K562 (cell line): Measurements from ENCODE around the gene HS3ST4. TPM values are rescaled to one million over a fixed set of nuclear protein-coding genes. Genes with fewer than 3 reads are reported as not detected.

ENCODE experiments used
- ATAC-seq: fragments of 200-7000 bp; cut with Tn5 transposase; 3 replicates; pipeline ENCODE4 v1.9.1; 2020; ENCODE audit warnings: moderate library complexity
- BruUV-seq: library from RNA; stranded (reverse); fragments of 400-500 nt; replicated peaks from 2 replicates; lab custom pipeline; 2021; lab: Mats Ljungman, UMichigan
- CTCF ChIA-PET: fragments of 300-600 bp; formaldehyde crosslinking; extraction: SDS; loops from one replicate; lab custom pipeline; 2021; ENCODE audit warnings: low intra/inter-chr PET ratio; lab: Yijun Ruan, JAX
- POLR2A ChIA-PET: fragments of 300-600, 350-650 bp; sonication (Branson Sonifier 250); formaldehyde crosslinking; extraction: SDS; loops from one replicate; lab custom pipeline; 2021; ENCODE audit warnings: antibody characterized with exemption, inconsistent platforms; lab: Yijun Ruan, JAX
- DNase-seq, 4 experiments: peaks; one replicate each; pipeline versions ENCODE4 v3.0.0 to v3.0.0-alpha.2; 2011 to 2018; ENCODE audit warnings: low spot score in 3 of 4, mixed read lengths in 3 of 4; ENCODE audit errors: extremely low read depth in 1 of 4
- FAIRE-seq: peaks from 2 replicates; lab custom pipeline; 2011; peaks lifted over from hg19 to GRCh38; lab: Jason Lieb, UNC
- H2AFZ ChIP-seq: 2 replicates; pipeline ENCODE4 v1.6.0; 2011; ENCODE audit warnings: low read depth, low read length, control low read depth, inconsistent platforms
- H3K27ac ChIP-seq: fragments of 200-600 bp; 3 replicates; pipeline ENCODE4 v1.8.0; 2011; ENCODE audit warnings: low read depth, mild to moderate bottlenecking, control low read depth, inconsistent platforms, low read length, moderate library complexity, mixed read lengths; ENCODE audit errors: extremely low read depth
- H3K27me3 ChIP-seq, 2 experiments: fragments of 300-600 bp in 1 of 2; 2 replicates in 1 of 2; 3 replicates in 1 of 2; pipeline versions ENCODE4 v1.6.0 to v1.8.0; 2011; ENCODE audit warnings: inconsistent platforms in 2 of 2, low read length in 2 of 2, mild to moderate bottlenecking in 1 of 2, mixed read lengths in 1 of 2, moderate library complexity in 1 of 2; ENCODE audit not compliant: control insufficient read depth in 2 of 2, insufficient read depth in 2 of 2
- H3K36me3 ChIP-seq: fragments of 300-600 bp; 3 replicates; pipeline ENCODE4 v1.8.0; 2011; ENCODE audit warnings: mild to moderate bottlenecking, low read length, inconsistent platforms; ENCODE audit not compliant: control insufficient read depth, insufficient read depth
- H3K4me1 ChIP-seq, 2 experiments: fragments of 200-600 bp in 1 of 2; replicated peaks in 1 of 2; 2 replicates in 1 of 2; 3 replicates in 1 of 2; pipeline versions ENCODE4 v1.5.1 to v1.8.0; 2011; ENCODE audit warnings: inconsistent platforms in 2 of 2, low read length in 2 of 2, mild to moderate bottlenecking in 1 of 2, mixed read lengths in 1 of 2, moderate library complexity in 1 of 2; ENCODE audit not compliant: control insufficient read depth in 2 of 2, insufficient read depth in 2 of 2
- H3K4me2 ChIP-seq: 2 replicates; pipeline ENCODE4 v1.6.1; 2011; ENCODE audit warnings: low read length, control low read depth, inconsistent platforms, mixed read lengths; ENCODE audit not compliant: insufficient read depth
- H3K4me3 ChIP-seq: fragments of 200-600 bp; sonication (generic), shearing (Covaris generic); 2 replicates; pipeline ENCODE4 v1.5.1; 2016; ENCODE audit warnings: control low read depth, inconsistent platforms
- H3K79me2 ChIP-seq: fragments of 200-600 bp; 3 replicates; pipeline ENCODE4 v1.8.0; 2011; ENCODE audit warnings: low read length, inconsistent platforms; ENCODE audit not compliant: control insufficient read depth, insufficient read depth
- H3K9ac ChIP-seq, 2 experiments: 2 replicates each; pipeline versions ENCODE4 v1.6.0 to v1.6.1; 2011; ENCODE audit warnings: low read depth in 2 of 2, low read length in 2 of 2, control low read depth in 1 of 2, inconsistent platforms in 1 of 2, mild to moderate bottlenecking in 1 of 2, mixed read lengths in 1 of 2; ENCODE audit not compliant: insufficient read depth in 1 of 2
- H3K9me1 ChIP-seq: one replicate; pipeline ENCODE4 v1.6.0; 2011; ENCODE audit warnings: inconsistent platforms, mild to moderate bottlenecking, low read length, moderate library complexity; ENCODE audit not compliant: control insufficient read depth, insufficient read depth
- H3K9me3 ChIP-seq: replicated peaks from 2 replicates; pipeline ENCODE4 v1.5.1; 2011; ENCODE audit warnings: low read depth, low read length, inconsistent platforms; ENCODE audit not compliant: control insufficient read depth, insufficient read depth
- H4K20me1 ChIP-seq: replicated peaks from 2 replicates; pipeline ENCODE4 v1.6.1; 2011; ENCODE audit warnings: low read length, inconsistent platforms, mixed read lengths; ENCODE audit not compliant: control insufficient read depth, insufficient read depth
- CBX5 ChIP-seq: IDR thresholded peaks from 2 replicates; pipeline ENCODE4 v1.6.1; 2014; ENCODE audit warnings: low read depth, borderline replicate concordance
- CLOCK ChIP-seq: fragments of 250-450 bp; sonication (Bioruptor Pico); IDR thresholded peaks from 2 replicates; pipeline ENCODE4 v1.4.0; 2020; ENCODE audit warnings: mild to moderate bottlenecking, moderate library complexity, borderline replicate concordance
- CTCF ChIP-seq, 3 experiments: IDR thresholded peaks in 2 of 3; conservative IDR thresholded peaks in 1 of 3; 2 replicates each; pipeline ENCODE4 v1.5.1; 2011 to 2012; ENCODE audit warnings: low read length in 3 of 3, mild to moderate bottlenecking in 3 of 3, control low read depth in 2 of 3, improper control_type of control experiment in 1 of 3, inconsistent platforms in 1 of 3, low read depth in 1 of 3, mixed read lengths in 1 of 3, moderate library complexity in 1 of 3; ENCODE audit not compliant: insufficient read depth in 2 of 3
- KAT7 ChIP-seq: sonication (generic); formaldehyde crosslinking; IDR thresholded peaks from 2 replicates; pipeline ENCODE4 v1.8.0; 2022; ENCODE audit warnings: missing genetic modification reagents, mild to moderate bottlenecking, borderline replicate concordance
- L3MBTL2 ChIP-seq: fragments of 450-650 bp; IDR thresholded peaks from 2 replicates; pipeline ENCODE4 v1.6.1; 2016; ENCODE audit warnings: mild to moderate bottlenecking, moderate library complexity
- LCOR ChIP-seq: sonication (generic); formaldehyde crosslinking; IDR thresholded peaks from 2 replicates; pipeline ENCODE4 v1.8.0; 2022; ENCODE audit warnings: mild to moderate bottlenecking, missing genetic modification reagents
- RAD51 ChIP-seq: fragments of 450-650 bp; IDR thresholded peaks from 2 replicates; pipeline ENCODE4 v1.7.1; 2016; ENCODE audit warnings: low read depth, mild to moderate bottlenecking, borderline replicate concordance
- RBBP5 ChIP-seq: fragments of 200-600 bp; sonication (generic); IDR thresholded peaks from 2 replicates; pipeline ENCODE4 v1.6.1; 2012; ENCODE audit warnings: borderline replicate concordance, mild to moderate bottlenecking, low read length, control low read depth, inconsistent platforms; ENCODE audit not compliant: insufficient read depth, poor library complexity, severe bottlenecking
- SFPQ ChIP-seq: fragments of 200-400 bp; formaldehyde crosslinking; IDR thresholded peaks from 2 replicates; pipeline ENCODE4 v1.6.1; 2017; ENCODE audit warnings: mild to moderate bottlenecking, low read depth, low read length, moderate library complexity
- SNIP1 ChIP-seq: fragments of 450-650 bp; IDR thresholded peaks from 2 replicates; pipeline ENCODE4 v1.7.1; 2017; ENCODE audit warnings: low read depth, mild to moderate bottlenecking
- WGBS: fragments of 100-300 bp; shearing (Covaris generic); methylation state at CpG from one replicate; pipeline ENCODE4 v1.1.6; 2016; ENCODE audit warnings: low coverage, mixed read lengths; ENCODE audit not compliant: insufficient coverage; ENCODE audit errors: missing lambda C conversion rate; 5-methylcytosine and 5-hydroxymethylcytosine counted together
- in situ Hi-C: fragments of 300-500 bp; cut with MboI; formaldehyde crosslinking; loops from 4 replicates; pipeline ENCODE4 v1.15.0; 2018; ENCODE audit warnings: inconsistent platforms, mixed read lengths
- intact Hi-C: fragments of 100-400 bp; cut with micrococcal nuclease; formaldehyde crosslinking; loops from 2 replicates; pipeline ENCODE4 v1.14.2; 2022
- polyA plus RNA-seq, 8 experiments: library from polyadenylated mRNA; depleted of rRNA in 4 of 8; stranded (reverse) in 5 of 8; unstranded in 3 of 8; fragments of >200 nt; fragmentation: Nextera tagmentation in 2 of 8; fragmentation: Illumina TruSeq in 1 of 8; extraction: Ambion mirVana in 2 of 8; extraction: Trizol in 1 of 8; gene quantifications; 2 replicates each; pipeline versions ENCODE4 v1.2.1 to v1.2.3, GENCODE V29; 2011 to 2014; ENCODE audit warnings: inconsistent platforms in 1 of 8, missing spikeins in 1 of 8
- total RNA-seq, 7 experiments: library from RNA; depleted of rRNA in 6 of 7; stranded (reverse); fragments of >200 nt in 6 of 7; fragmentation: Illumina TruSeq in 2 of 7; extraction: Trizol in 2 of 7; gene quantifications; 2 replicates each; pipeline versions ENCODE4 v1.2.1 to v1.2.3, GENCODE V29; 2011 to 2021; ENCODE audit warnings: low replicate concordance in 1 of 7
- TF ChIP-seq, protein P1 (sequence below): sonication (generic); formaldehyde crosslinking; IDR thresholded peaks from 2 replicates; pipeline ENCODE4 v1.8.0; 2022; ENCODE audit warnings: missing genetic modification reagents, mild to moderate bottlenecking, borderline replicate concordance

Gene HS3ST4
- total and polyA plus RNA-seq, 9 of the 15 experiments (the other 6 are each of a cell fraction or from before 2014, with no cell fraction given), result not detected

- ATAC-seq (no peak), FAIRE-seq (no peak), DNase-seq (no peak)
- in situ Hi-C loops, result no loop called here
- BruUV-seq, result no TSS peak
- no peak overlapping the region for H3K4me2 ChIP-seq
- no peak overlapping the region for H3K27ac ChIP-seq
- no peak overlapping the region for H2AFZ ChIP-seq
- ChIA-PET POLR2A (no interaction called here), CTCF (no interaction called here)
- H3K36me3 ChIP-seq, result no peaks in the 10 kb centered on the region
- no peaks in the 10 kb centered on the region for H3K9me3 ChIP-seq
- no peaks in the 10 kb centered on the region for H3K79me2 ChIP-seq
- H3K4me1 ChIP-seq, result no peaks in the 10 kb centered on the region
- 0% methylated on average over 1 of the region's 1 CpG for WGBS
- H3K4me3 ChIP-seq, result no peak overlapping the region
- no peak overlapping the region for H3K9ac ChIP-seq
- no peaks in the 10 kb centered on the region for H4K20me1 ChIP-seq
- intact Hi-C loops, result no loop called here
- H3K27me3 ChIP-seq, result no peaks in the 10 kb centered on the region
- H3K9me1 ChIP-seq, result no peaks in the 10 kb centered on the region
- TF ChIP-seq RBBP5 (no peak), CBX5 (no peak), SNIP1 (no peak), RAD51 (no peak), KAT7 (CRISPR knock-in tag) (no peak), CTCF (IDR thresholded peaks at IDR 0.05 in 2 of 3, conservative IDR thresholded peaks at IDR 0.05 in 1 of 3; ENCODE audit: insufficient read depth in 2 of 3, low read depth in 1 of 3, low read length in 3 of 3) (no peak), LCOR (no peak), CLOCK (no peak), L3MBTL2 (no peak), SFPQ (no peak)
- TF ChIP-seq, protein P1, sequence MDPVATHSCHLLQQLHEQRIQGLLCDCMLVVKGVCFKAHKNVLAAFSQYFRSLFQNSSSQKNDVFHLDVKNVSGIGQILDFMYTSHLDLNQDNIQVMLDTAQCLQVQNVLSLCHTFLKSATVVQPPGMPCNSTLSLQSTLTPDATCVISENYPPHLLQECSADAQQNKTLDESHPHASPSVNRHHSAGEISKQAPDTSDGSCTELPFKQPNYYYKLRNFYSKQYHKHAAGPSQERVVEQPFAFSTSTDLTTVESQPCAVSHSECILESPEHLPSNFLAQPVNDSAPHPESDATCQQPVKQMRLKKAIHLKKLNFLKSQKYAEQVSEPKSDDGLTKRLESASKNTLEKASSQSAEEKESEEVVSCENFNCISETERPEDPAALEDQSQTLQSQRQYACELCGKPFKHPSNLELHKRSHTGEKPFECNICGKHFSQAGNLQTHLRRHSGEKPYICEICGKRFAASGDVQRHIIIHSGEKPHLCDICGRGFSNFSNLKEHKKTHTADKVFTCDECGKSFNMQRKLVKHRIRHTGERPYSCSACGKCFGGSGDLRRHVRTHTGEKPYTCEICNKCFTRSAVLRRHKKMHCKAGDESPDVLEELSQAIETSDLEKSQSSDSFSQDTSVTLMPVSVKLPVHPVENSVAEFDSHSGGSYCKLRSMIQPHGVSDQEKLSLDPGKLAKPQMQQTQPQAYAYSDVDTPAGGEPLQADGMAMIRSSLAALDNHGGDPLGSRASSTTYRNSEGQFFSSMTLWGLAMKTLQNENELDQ (CRISPR knock-in tag), result no peak
These were observed 274.7 kb downstream of the HS3ST4 start for GRCh38 chr16:25966172-25967097.
